OCI-LY7 (cell line): Measurements from ENCODE around the gene S100A9. TPM values are rescaled to one million over a fixed set of nuclear protein-coding genes. Genes with fewer than 3 reads are reported as not detected.
A peak's percentile ranks its signal among the peaks of the same experiment; 100 is the strongest.

Experiments used
- BruUV-seq: library from RNA; stranded (reverse); fragments of 400-500 nt; replicated peaks from 2 replicates; lab custom pipeline; 2021; lab: Mats Ljungman, UMichigan
- CTCF ChIA-PET: fragments of 300-600 bp; sonication (Branson Sonifier 250); formaldehyde crosslinking; loops from one replicate; lab custom pipeline; 2022; ENCODE audit warnings: antibody characterized with exemption; ENCODE audit not compliant: unreplicated experiment; lab: Charles Lee
- POLR2A ChIA-PET: fragments of 300-600 bp; sonication (Branson Sonifier 250); formaldehyde crosslinking; loops from one replicate; lab custom pipeline; 2022; ENCODE audit warnings: antibody characterized with exemption; lab: Charles Lee
- DNase-seq: peaks from one replicate; pipeline ENCODE4 v3.0.0-alpha.2; 2015; ENCODE audit warnings: low spot score
- H2AFZ ChIP-seq: fragments of 200-600 bp; sonication (generic), shearing (Covaris generic); 2 replicates; pipeline ENCODE4 v1.6.1; 2014; ENCODE audit warnings: mild to moderate bottlenecking, antibody characterized with exemption, low read length, moderate library complexity
- H3K27ac ChIP-seq: fragments of 200-600 bp; sonication (generic); 2 replicates; pipeline ENCODE4 v1.5.1; 2014; ENCODE audit warnings: mixed run types, low read depth, mild to moderate bottlenecking, moderate library complexity, low read length, inconsistent platforms; ENCODE audit not compliant: poor library complexity, severe bottlenecking
- H3K36me3 ChIP-seq: fragments of 200-600 bp; sonication (generic); 2 replicates; pipeline ENCODE4 v1.6.1; 2014; ENCODE audit warnings: mild to moderate bottlenecking, antibody characterized with exemption, low read length, moderate library complexity, mixed read lengths; ENCODE audit not compliant: insufficient read depth
- H3K4me1 ChIP-seq: fragments of 200-600 bp; sonication (generic); 2 replicates; pipeline ENCODE4 v1.5.1; 2014; ENCODE audit warnings: mild to moderate bottlenecking, low read length; ENCODE audit not compliant: insufficient read depth, poor library complexity, severe bottlenecking
- H3K4me2 ChIP-seq: fragments of 200-600 bp; sonication (generic); 2 replicates; pipeline ENCODE4 v1.6.1; 2014; ENCODE audit warnings: mild to moderate bottlenecking, low read length
- H3K4me3 ChIP-seq: fragments of 200-600 bp; sonication (generic); 2 replicates; pipeline ENCODE4 v1.5.1; 2014; ENCODE audit warnings: mild to moderate bottlenecking, low read depth, low read length; ENCODE audit not compliant: poor library complexity, severe bottlenecking
- H3K79me2 ChIP-seq: fragments of 200-600 bp; sonication (generic); 2 replicates; pipeline ENCODE4 v1.6.1; 2016; ENCODE audit warnings: low read depth, mild to moderate bottlenecking, low read length, moderate library complexity, mixed read lengths; ENCODE audit not compliant: insufficient read depth
- H3K9me2 ChIP-seq: fragments of 200-600 bp; sonication (generic); 2 replicates; pipeline ENCODE4 v1.6.1; 2016; ENCODE audit warnings: mild to moderate bottlenecking, low read length, mixed read lengths; ENCODE audit not compliant: insufficient read depth
- H3K9me3 ChIP-seq: fragments of 200-600 bp; sonication (generic); 2 replicates; pipeline ENCODE4 v1.6.1; 2014; ENCODE audit warnings: mild to moderate bottlenecking, mixed run types, low read length, mixed read lengths
- H4K20me1 ChIP-seq: fragments of 200-600 bp; sonication (generic); 2 replicates; pipeline ENCODE4 v1.6.1; 2014; ENCODE audit warnings: mild to moderate bottlenecking, antibody characterized with exemption, low read length, moderate library complexity, mixed read lengths; ENCODE audit not compliant: insufficient read depth
- EZH2phosphoT487 ChIP-seq: fragments of 200-600 bp; sonication (generic); IDR thresholded peaks from 2 replicates; pipeline ENCODE4 v1.6.1; 2018; ENCODE audit warnings: low read depth, borderline replicate concordance, mild to moderate bottlenecking, mixed run types, antibody characterized with exemption, low read length, moderate library complexity, mixed read lengths
- intact Hi-C: fragments of 100-400 bp; cut with micrococcal nuclease; formaldehyde crosslinking; loops from one replicate; pipeline ENCODE4 v1.10.0; 2022; ENCODE audit not compliant: unreplicated experiment
- total RNA-seq, 2 experiments: library from RNA; depleted of rRNA in 1 of 2; stranded (reverse); fragments of >200 nt in 1 of 2; shearing (Covaris generic) in 1 of 2; gene quantifications; 2 replicates each; pipeline ENCODE4 v1.2.3, GENCODE V29; 2014 to 2022
- TF ChIP-seq, protein P1 (sequence below): fragments of 200-600 bp; sonication (generic); conservative IDR thresholded peaks from 2 replicates; pipeline ENCODE4 v1.5.1; 2014; ENCODE audit warnings: mild to moderate bottlenecking, antibody characterized with exemption, low read length, moderate library complexity, mixed read lengths

Gene S100A9
- total RNA-seq, 2 experiments from 2014 or later, result not detected

DNA sequence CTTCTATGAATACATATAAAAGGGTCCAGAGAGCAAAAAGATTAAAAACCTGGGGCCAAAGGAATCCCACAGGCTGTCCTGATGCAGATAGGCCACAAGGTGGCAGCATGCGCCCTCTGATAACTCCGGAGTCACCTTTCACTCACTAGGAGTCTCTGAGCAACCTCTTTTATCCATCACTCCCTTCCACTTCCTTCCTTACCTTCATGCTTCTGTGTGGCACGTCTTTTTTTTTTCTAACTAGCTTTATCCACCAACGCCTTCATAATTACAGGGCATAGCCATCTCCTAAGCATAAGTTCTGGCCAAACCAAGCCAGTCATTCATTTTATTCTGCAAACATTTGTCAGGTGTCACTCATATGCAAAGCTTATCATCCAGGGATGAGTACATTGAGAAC, 5.1 kb upstream of the S100A9 start:
- TF ChIP-seq, protein P1, sequence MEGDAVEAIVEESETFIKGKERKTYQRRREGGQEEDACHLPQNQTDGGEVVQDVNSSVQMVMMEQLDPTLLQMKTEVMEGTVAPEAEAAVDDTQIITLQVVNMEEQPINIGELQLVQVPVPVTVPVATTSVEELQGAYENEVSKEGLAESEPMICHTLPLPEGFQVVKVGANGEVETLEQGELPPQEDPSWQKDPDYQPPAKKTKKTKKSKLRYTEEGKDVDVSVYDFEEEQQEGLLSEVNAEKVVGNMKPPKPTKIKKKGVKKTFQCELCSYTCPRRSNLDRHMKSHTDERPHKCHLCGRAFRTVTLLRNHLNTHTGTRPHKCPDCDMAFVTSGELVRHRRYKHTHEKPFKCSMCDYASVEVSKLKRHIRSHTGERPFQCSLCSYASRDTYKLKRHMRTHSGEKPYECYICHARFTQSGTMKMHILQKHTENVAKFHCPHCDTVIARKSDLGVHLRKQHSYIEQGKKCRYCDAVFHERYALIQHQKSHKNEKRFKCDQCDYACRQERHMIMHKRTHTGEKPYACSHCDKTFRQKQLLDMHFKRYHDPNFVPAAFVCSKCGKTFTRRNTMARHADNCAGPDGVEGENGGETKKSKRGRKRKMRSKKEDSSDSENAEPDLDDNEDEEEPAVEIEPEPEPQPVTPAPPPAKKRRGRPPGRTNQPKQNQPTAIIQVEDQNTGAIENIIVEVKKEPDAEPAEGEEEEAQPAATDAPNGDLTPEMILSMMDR, result peak; percentile 98
- TF ChIP-seq EZH2phosphoT487, result no peak
- ChIA-PET POLR2A (no interaction called here), CTCF (no interaction called here)
- intact Hi-C loops, result loop anchor here (2.0 to 10.0 kb wide), 2 partner anchors 52 to 392 kb away; no protein-coding TSS in a partner anchor
- no peak overlapping the region for H3K4me2 ChIP-seq
- DNase-seq, result peak; percentile 65
- H2AFZ ChIP-seq, result no peak overlapping the region
- H3K9me2 ChIP-seq, result no peaks in the 10 kb centered on the region
- H3K4me1 ChIP-seq, result no peaks in the 10 kb centered on the region
- H3K27ac ChIP-seq, result no peak overlapping the region
- H3K9me3 ChIP-seq, result no peaks in the 10 kb centered on the region
- no peaks in the 10 kb centered on the region for H3K36me3 ChIP-seq
- H4K20me1 ChIP-seq, result no peaks in the 10 kb centered on the region
- no peaks in the 10 kb centered on the region for H3K79me2 ChIP-seq
- no TSS peak for BruUV-seq
- H3K4me3 ChIP-seq, result no peak overlapping the region

DNA sequence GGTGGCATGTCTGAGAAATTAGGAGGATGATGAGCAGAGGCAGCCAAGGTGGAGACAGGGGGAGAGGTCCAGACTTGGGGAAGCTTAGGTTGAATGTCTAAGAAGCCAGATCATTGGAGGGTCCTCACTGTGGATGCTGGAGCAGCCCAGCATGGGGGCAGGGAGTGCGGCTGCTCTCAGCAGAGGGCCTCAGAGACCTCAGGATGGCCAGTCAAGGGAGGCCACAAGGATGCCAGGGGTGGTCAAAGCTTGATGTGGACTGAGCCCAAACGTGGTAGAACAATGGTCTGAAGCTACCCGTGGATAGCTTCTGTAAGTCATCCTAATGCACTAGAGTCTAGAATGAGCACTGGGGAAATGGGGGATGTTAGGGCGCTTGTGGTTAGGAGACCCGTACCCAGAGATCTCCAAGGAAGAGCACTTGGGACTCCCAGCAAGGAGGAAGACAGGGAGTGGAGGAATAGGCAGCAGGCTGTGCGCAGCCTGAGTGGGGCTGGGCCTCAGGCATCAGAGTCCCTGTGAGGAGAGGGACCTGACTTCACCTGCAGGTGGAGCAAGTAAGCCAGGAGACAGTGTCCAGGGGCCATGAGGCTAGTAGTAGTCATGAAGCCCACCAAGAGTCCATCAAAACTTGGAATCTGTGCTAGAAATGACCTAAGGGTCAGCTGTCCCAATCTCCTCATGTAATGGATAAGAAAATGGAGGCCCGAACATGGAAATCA, 4.3 kb upstream of the S100A9 start:
- Histone ChIP-seq H3K4me2 (no peak overlapping the region), H3K4me3 (no peak overlapping the region), H3K79me2 (no peaks in the 10 kb centered on the region), H3K4me1 (no peaks in the 10 kb centered on the region), H3K9me3 (no peaks in the 10 kb centered on the region), H3K27ac (no peak overlapping the region), H3K36me3 (no peaks in the 10 kb centered on the region), H3K9me2 (no peaks in the 10 kb centered on the region), H4K20me1 (no peaks in the 10 kb centered on the region), H2AFZ (no peak overlapping the region)
- intact Hi-C loops, result loop anchor here (2.0 to 10.0 kb wide), 2 partner anchors 51 to 391 kb away; no protein-coding TSS in a partner anchor
- DNase-seq, result peak; percentile 7
- no TSS peak for BruUV-seq
- POLR2A ChIA-PET, result no interaction called here
- CTCF ChIA-PET, result interaction anchor here (0.5 to 0.6 kb wide), 2 partner anchors 35 to 276 kb away, joined by 3 read pairs; no protein-coding TSS in a partner anchor
- TF ChIP-seq, protein P1, result peak; percentile 46
- no peak for TF ChIP-seq EZH2phosphoT487

DNA sequence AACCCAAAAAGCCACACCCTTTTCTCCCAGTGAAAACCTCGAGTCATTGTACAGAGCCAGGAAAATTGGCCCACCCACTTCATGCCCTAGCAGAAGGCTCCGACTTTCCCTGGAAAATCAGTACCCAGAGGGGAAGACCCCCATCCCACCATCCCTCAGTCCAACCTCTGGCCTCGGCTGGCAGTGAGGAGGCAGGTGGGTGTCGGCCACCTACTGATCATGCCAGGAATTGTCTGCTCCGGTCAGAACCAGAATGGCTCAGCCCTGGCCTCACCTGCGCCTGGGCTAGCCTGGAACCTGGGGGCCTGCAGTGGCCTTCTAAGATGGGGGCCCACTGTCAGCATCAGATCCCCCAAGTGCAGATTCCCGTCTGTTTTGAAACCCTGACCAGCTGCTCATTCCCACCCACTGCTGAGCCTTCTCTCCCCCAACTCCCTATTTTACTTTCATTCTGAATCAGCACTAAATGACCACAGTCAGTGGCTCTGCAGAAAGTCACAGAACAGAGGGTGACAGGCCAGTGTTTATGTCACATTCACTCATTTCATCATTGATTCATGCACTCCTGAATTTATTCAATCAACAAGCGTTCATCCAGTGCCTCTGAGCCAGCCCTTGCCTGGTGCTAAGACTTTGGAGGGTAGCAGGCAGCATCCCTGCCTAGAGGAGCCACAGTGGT, 3.0 kb upstream of the S100A9 start:
- TF ChIP-seq, protein P1, result no peak
- TF ChIP-seq EZH2phosphoT487, result no peak
- H3K27ac ChIP-seq, result no peak overlapping the region
- H3K9me3 ChIP-seq, result no peaks in the 10 kb centered on the region
- no peak overlapping the region for H3K4me2 ChIP-seq
- H3K4me3 ChIP-seq, result no peak overlapping the region
- H3K79me2 ChIP-seq, result no peaks in the 10 kb centered on the region
- CTCF ChIA-PET, result no interaction called here
- no peaks in the 10 kb centered on the region for H3K9me2 ChIP-seq
- intact Hi-C loops, result loop anchor here (1.0 to 10.0 kb wide), 2 partner anchors 141 to 390 kb away; no protein-coding TSS in a partner anchor
- no peak for DNase-seq
- no peak overlapping the region for H2AFZ ChIP-seq
- no peaks in the 10 kb centered on the region for H3K36me3 ChIP-seq
- no peaks in the 10 kb centered on the region for H4K20me1 ChIP-seq
- BruUV-seq, result no TSS peak
- POLR2A ChIA-PET, result no interaction called here
- H3K4me1 ChIP-seq, result no peaks in the 10 kb centered on the region
